Heart left ventricle (tissue), 13 donors: ENCODE results near the gene SMC3.

Experiments used
- CTCF ChIP-seq, 12 donors: fragments of 200-600 bp; sonication (generic) in 4 of 12; IDR thresholded peaks; one replicate each; pipeline versions ENCODE4 v1.5.0 to v1.8.0; 2018 to 2022; ENCODE audit warnings: antibody characterized with exemption in 12 of 12, mild to moderate bottlenecking in 5 of 12
- POLR2A ChIP-seq, 2 donors: fragments of 450-650 bp; IDR thresholded peaks; one replicate each; pipeline ENCODE4 v1.6.1; 2017; ENCODE audit warnings: antibody characterized with exemption in 2 of 2, mild to moderate bottlenecking in 2 of 2, moderate library complexity in 2 of 2
- donor health status: ischemic (EF 13 %, LVEDD 7.1; RV severe dilation, severe dysfunction).
- donor health status: DM: no; HTN: yes; CAD: no.
- donor health status: DM: no; HTN: no; CAD: no.
- donor health status: ischemic (EF 25% LVEDD 6.9; RV normal size, moderate dysfunction).
- donor health status: ischemic (EF 25% LVEDD 5.7; RV mildly dilated, moderate dysfunction).
- donor health status: ischemic (EF 35%, LVEDD 5.7; RV mildly dilated, moderate dysfunction).
- donor health status: nonischemic (EF 11% LVEDD 7.7; RV severe dilation, severe dysfunction).
- donor health status: DM: yes; HTN: yes; CAD: no.
- donor health status: PGD.
- donor health status: ischemic (EF 29% LVEDD 5.4; RV normal size, mild dysfunction).
- donor health status: nonischemic (EF 23%, LVEDD 6.1; RV moderate dilation, normal function).

DNA sequence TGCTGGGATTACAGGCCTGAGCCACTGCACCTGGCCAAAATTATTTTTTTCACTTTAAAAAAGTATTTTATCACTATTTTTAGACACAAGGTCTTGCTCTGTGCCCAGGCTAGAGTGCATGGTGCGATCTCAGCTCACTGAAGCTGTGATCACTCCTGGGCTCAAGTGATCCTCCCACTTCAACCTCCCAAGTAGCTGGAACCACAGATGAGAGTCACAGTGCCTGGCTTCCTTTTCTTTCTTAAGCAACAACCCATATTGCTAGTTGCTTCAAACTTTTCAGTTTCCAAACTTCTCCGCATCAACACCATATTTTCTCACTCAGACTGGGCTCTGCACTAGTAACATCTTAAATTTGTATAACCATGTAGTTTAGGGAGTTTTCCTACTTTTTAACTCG is 9.5 kb upstream of the SMC3 start:
- TF ChIP-seq CTCF (IDR thresholded peaks at IDR 0.05) (no peak), POLR2A (IDR thresholded peaks at IDR 0.05) (no peak)
